Stimulated activated CD8-positive, alpha-beta memory T cell treated with anti-CD3 and anti-CD28 coated beads, Interleukin-15, amount 100 ng/mL, for 1 hour (primary cell): ENCODE data around the gene SLC7A5.
A peak's percentile ranks its signal among the peaks of the same experiment; 100 is the strongest.
"Not testable (repeated sequence)": the region's sequence is repeated elsewhere in the genome, so short reads cannot be mapped to it uniquely, and the experiment has no call there.

Experiments
- DNase-seq: peaks from one replicate; pipeline ENCODE4 v3.0.0-alpha.2; 2020; ENCODE audit warnings: low read depth

Gene SLC7A5

DNA sequence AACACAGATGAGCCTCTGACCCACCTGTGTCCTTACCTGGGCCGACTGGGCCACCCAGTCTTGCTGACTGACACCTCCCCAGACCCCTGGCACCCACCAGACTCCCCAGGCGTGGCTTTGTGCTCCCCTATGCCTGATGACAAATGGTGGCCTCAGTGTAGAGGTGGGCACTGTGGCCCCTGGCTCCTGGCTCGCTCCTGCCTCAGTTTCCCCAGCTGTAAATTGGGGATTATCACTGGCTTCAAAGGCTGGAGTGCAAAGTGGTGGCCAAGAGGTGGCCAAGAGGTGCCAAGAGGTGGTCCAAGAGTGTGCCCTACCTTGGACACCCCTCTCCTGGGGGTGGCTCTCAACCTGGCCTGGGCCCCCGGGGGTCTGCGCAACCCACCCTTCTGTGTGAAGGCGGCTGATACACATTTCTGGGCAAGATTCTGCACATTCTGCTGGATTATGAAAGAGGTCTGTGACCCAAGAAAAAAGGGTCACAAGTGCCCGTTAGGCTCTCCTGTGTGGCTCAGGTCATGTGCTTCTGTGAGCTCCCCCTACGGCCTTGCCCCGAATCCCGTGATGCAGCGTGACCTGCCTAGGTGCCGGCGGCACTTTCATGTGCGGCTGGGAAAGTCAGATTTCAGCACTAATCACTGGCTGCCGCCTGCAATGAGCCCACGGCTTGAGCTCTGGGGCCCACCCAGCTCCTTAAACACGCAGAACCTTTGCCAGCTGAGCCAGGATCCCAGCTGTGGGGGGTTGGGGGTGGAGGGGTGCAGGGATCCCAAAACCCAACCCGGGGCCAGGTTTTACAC lies 7.8 kb downstream of the SLC7A5 start:
- not testable (repeated sequence) for DNase-seq

DNA sequence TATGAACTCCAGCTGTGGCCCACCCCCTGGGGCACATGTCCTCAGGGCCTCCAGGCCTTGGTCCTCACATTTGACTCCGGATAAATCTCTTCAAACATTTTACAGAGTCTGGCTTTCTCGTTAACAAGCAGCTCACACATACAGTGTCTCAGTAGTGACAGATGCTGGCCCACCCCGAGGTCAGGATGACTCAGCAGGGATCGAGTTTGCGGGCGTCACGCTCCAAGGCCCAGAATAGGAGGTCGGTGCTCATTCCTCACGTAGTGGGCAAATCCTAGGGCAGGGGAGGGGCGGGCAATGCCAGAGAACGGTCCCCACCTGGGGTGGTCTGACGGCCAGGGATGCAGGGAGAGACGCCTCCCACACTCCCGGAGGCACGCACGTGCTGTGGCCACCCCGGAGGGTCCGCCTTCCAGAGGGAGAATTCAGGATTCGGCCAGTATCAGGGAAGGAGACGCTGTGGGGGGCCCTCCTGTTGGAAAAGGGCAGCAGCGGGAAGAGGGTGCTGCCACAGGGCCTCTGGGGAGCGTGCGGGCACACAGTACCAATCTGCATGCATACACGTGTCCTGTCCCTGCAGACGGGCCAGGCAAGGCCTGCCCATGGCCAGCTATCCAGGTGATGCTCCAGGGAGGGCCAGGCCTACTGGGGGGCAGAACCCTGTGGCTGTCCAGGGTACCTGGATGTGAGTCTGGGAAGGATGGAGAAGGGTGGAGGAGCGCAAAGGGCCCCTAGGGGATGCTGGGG lies 8.6 kb downstream of the SLC7A5 start:
- no peak for DNase-seq

DNA sequence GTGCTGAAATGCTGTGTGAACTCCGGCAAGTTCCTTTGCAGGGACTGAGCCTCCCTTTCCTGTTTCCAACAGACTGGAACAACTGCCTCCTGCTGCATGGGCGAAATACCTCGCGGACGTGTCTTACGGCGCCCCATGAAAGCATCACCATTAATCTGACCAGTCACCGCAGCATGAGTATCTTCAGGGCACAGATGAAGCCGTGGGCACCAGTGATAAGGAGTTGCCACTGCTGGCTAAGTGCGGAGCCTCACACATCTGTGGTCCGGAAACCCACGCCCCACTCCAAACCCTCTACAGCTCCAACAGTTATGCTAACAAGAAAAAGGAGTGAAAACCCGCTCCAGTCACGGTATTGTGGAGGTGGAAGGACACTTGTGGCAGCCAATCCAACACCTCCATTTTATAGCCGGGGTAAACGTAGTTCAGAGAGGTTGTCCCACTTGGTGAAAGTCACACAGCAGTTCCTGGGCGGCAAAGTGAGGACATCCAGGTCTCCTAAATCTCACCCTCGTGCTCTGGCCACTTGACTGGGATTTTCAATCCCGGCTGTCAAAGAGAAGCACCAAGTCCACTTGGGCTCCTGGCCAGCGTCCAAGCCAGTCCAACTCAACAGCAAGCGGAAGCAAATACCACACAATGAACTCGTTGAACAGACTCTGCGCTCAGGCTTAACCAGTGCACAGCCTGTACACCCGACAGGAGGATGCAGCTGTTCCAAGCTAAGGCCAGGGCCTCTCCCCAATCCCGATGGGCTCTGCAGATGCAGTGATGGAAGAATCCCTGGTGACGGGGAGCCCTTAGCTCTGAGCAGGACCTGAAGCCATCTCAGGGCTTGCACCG lies 10.9 kb downstream of the SLC7A5 start:
- not testable (repeated sequence) for DNase-seq

DNA sequence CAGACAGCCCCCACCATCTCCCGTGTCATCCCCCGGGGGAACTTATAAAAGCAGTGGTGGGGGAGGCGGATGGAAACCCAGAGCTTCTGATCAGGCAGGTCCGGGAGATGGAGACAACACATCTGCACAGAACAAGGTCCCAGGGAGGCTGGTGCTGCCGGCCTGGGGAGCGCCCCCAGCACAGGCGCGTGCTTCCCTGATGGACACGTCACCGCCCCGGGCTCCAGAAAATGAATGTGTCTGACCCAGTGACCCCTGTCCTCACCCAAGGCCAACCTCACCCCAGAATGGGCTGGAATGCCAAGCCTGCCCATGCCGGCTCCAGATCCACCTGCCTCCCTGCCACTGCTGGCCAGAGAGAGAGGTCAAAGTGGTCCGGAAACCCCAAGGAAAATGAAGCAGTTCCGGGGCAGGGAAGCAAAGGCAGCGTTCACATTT lies 12.5 kb downstream of the SLC7A5 start:
- no peak for DNase-seq

DNA sequence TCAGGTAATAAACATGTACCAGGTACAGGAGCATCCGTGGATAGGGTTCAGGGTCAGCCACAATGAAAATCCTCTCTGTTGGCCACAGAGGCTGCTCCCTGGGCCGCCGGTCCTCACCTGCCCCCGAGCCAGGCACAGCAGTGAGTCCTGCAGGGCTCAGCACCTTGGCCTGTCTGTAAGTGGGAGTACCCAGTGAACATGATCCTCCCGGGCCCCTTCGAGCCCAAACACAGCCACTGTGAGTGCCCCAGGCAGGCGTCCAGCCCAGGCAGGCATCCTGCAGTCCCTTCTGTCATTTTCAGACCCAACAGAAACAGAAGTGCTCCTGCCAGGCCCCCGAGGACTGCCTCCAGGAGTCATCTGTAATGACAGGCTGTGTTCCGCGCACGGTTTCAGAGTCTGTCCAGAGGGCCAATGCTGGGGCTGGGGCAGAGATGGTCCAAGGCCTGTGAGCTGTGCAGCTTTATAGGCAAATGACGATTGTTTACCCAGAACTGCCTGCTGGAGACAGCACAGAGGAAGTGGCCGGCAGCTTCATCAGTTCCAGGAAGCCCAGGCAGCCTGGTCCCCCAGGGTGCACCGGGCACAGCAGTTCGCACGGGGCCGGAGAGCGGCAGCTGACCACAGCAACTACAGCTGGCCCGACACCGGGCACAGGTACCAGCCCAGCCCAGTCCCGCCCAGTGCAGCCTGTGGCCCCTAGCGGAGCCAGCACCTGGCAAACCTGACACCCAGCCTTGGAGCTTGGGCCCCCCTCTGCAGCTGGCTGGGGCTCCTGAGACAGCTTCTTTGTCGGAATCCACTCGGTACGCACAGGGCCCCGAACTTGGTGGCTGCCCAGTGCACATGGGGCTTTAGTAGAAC lies 13.2 kb downstream of the SLC7A5 start:
- DNase-seq: no peak

DNA sequence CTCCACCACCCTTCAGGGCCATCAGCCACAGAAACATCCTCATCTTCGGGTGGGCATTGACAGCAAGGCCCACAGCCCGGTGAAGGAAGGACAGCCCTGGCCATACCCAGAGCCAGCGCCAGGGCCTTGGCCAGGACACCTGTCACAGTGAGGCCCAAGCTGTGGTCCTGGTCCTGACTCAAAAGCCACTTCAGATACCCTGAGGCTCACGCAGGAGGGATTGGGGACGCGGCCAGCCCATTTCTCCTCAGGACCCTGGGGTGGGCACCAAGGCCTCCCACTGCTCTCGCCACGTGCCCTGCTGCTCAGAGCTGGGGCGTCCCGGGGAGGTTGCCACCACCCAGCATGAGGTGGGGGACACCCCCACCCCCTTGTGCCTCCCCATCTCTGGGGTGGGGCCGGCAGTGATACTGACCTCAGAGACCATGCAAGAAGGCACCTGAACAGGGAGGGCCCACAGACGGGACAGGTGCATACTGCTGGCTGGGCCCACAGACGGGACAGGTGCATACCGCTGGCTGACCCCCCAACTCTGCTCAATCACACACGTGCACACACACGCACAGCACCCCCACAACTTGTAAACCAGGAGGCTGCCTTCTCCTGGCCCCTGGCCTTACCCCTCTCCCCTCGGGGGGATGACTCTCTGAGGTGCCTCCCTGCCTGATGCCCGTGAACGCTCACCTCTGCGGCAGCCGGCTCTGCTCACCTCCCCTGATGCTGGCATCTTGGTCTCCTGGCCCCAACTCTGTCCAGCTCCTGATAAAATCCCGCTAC lies 14.2 kb downstream of the SLC7A5 start:
- no peak for DNase-seq

DNA sequence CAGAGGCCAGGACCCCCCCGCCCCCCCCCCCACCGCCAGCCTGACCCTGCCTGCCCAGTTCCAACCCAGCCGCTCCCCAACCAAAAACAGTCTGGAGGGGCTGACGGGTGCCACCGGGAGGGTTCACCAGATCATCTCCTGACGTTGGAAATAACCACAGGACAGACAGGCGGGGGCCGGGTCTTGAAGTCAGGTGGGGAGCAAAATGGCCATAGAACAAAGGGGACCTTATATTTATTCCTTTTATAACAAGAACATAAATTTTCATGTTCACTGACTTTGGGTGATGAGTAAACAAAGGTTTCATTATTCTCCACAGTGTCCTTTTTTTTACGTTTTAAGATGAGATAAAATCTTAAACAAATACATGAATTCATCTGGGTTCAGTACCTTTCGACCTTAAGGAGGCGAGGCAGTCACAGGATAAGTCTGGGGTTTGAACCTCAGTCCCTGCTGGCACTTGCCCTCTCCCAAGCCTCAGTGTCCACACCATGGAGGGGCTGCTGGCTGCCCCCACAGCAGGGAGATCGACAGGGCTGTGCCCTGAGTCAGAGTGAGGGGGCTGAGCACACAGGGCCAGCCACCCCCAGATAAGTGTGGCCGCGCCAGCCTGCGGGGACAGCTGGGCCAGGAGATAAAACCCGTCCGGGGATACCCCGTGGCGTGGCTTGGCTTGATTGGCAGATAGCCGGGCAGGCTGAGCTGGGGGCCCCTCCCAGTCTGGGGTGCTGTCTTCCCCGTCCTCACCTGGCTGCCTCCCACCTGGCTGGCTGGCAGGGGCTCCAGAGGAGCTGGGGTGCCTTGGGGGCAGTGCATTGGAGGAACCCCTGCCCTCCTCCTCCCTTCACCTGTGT lies 15.0 kb downstream of the SLC7A5 start:
- DNase-seq: no peak

DNA sequence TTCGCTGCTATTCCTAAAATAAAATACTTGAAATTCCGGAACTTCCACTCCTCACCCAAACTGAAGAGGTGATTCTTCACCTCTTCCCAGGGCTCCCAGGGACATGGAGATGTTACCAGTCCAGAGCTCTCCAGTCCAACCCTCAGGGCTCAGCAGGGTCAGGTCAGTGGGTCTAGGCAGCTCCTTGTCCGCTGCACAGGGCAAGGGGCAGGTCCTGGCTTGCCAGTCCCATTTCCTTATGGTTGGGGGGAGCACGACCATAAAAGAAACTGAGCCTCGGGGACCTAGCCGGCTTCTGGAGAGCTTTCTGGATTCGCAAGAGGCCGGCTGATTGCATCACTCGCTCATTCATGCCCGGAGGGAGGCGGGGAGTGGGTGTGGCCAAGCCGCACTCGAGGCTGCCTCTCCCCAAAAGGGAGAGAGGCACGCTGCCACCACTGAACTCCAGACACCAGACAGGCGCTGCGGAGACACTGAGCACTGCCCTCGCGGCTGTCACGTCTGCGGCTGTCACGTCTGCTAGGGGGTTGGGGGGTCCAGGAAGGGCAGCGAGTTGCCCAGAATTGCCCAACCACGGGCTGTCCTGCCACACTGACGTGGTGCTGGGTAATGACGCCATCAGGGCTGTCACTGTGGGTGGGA lies 15.8 kb downstream of the SLC7A5 start:
- peak; percentile 64 for DNase-seq

DNA sequence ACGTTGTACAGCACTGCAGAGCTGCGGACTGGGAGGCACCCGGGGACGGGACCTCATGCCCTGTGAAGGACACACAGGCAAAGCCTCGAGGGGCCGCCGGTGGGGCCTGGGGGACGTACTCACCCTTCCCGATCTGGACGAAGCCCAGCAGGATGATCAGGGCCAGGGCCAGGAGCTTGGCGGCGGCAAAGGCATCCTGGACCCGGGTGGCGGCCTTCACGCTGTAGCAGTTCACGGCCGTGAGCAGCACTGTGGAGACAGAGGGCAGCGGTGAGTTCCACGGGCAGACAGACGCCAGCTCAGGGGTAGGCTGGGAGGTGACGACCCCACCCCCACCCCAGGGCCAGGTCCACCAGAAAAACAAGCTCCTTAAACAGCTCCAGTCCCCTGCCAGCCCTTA lies 17.7 kb downstream of the SLC7A5 start:
- DNase-seq: no peak

DNA sequence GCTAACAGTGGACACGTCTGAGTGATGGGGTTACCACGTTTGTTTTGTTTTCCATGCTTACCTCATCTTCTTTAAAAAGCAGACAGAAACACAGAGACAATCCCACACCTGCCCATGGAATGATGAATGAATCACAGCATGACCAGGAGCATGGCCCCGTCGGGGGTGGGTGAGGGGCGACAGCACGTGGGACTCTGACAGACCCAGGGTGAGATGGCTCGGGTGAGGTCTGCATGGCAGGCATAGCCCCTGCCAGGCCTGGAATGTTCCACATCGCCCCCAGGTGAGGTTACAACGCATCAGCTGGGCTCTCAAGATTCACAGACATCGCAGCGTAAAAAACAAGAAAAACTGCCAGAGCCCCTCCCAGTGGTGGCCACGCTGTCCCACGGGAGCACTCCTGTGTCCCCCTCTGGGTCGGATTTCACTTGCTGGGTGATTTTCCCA lies 18.1 kb downstream of the SLC7A5 start:
- DNase-seq: no peak

DNA sequence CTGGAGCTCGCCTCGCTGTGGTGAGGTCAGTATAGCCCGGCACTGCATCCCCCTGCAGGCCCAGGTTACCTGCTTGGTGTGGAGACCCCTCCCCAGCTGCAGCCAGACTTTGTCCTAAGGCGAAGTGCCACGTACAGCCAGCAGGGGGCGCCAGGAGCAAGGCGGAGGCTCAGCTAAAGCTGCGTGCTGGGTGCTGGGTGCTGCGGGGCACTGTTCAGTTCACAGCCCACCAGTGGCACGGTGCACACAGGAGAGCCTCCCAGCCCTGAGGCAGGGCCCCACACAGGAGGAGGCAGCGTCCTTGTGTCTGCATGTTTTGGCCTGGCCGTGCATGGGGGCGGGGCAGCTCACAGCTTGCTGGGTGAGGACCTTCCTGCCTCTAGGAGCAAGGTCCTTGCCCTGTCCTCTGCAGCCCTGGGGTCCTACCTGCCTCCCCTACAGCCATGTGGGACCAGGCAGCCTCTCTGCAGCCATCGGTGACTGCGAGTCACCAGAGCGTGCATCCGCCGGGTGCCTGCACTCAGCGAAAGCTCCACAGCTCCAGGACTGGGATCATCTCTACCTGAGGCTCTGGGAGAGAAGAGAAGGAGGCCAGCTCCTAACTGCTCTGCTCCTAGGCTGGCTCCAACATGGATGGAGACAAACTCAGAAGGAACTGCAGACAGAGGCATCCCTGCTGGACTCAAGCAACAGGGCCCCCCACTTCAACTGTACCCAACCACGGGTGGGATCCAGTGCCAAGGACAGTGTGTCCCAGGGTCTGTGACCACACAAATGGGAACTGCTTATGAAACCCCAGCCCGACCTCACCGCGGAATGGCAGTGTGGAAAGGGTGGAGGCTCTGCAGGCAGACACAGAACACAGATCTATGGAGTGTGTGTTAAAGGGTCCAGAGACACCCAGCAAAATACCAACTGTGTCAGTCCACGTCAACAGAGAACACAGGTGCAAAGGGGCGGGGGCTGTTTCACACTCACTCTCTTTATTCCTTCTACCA lies 19.0 kb downstream of the SLC7A5 start:
- peak; percentile 68 for DNase-seq

DNA sequence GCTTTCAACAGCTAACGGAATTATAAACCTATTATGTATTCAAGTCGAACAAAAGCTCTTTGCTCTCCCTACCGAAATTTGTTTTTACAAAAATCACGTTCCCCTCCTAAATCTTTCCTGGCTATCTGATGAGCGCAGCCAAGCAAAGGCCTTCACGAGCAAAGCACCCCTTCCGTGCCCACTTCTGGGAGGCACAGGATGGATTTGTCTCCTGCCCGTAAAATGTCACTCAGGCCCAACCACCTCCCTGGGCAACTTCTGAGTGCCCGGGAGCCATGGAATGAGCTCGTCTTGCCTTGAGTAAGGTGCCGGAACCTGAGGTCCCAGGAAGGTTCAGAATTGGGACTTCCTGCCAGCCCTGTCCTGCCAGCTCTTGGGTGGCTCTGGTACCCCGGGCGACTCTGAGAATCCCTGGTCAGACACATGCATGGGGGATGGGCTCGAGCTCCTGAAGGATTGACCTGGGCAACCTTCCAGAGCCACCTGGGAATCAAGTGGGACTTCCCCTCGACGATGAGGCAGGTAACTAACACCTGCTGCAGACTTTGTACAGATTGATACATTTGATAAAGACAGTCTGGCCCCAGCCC lies 19.8 kb downstream of the SLC7A5 start:
- no peak for DNase-seq

DNA sequence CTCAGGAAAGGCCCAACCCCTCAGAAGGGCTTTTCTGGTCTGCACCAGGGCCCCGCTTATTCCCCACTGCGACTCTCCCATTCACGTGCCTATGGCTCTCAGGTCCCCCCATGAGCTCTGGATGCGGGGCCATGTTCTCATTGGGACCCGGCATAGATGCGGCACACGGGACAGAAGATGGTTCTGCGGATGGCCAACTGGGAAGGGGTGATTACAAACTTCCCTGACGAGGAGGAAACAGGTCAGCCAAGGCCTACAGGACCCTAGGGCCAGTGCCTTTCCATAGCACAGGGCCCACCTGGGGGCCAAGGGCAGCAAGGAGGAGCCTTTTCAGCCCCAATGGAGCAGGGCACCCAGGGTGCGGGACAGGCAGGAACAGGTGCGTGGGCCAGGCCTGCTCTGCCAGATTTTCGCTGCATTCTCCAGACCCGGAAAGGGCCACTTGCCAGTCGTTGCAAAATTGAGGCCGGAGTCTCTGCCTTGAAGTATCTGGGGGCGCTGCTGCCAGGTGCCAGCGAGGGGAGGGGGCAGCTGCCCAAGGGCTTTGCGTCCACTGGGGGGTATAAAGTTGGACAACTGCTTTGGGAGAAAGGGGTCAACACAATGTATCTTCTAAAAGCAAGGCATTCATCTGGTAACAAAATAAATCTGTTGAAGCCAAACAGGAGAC lies 20.5 kb downstream of the SLC7A5 start:
- DNase-seq: no peak

DNA sequence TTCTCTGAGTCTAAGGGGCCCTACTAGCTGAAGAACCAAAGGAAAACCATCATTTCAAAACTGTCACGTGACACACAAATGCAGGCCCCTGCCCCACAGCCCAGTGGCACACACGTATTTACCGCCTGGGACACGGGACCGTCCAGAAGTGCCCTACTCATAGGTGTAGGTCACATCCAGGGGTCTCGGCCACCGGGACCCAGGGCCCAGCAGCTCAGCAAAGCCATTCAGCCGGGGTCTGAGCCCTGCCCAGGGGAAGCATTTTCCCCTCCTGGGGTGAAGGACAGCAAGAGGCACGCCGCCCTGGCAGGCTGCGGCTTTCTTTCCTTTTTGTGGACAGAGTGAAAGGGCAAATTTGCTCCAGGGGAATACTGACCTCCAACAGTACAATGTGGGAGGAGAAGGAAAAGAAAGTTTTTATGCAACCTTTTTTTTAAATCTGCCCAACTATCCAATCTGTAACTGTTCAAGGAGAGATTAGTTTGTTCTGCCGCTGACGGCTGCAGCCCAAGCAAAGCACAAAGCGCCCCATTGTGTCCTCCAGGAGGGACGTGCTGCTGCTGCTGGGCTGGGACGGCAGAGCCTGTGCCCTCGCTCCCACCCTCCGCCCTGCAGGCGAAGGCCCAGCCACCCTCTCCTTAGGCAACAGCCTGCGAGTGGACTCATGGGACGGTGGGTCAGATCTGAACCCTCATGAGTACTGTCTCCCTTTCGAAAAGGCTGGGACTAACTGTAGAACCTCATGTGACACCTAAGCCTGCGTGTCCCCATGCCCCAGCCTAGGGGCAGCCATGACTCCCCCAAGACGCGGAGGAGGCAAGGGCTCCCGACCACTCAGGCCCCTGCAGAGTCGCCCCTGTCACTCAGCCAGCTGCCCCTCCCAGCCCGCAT lies 21.3 kb downstream of the SLC7A5 start:
- no peak for DNase-seq

DNA sequence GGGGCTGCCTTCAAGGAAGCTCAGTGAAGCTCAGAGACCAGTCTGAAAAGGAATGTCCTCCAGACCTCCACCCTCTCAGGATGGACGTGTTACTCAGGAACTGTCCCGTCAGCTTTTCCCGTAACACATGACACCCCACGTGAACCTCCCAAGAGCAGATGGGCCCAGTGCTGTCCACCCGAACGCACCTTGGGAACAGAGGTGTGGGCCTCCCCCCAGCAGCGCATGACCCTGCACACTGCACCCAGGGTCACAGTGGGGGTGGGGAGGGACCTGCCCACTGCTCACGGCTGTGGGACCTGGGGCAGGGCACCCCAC lies 21.9 kb downstream of the SLC7A5 start:
- no peak for DNase-seq
